ENCODE data around the gene PDLIM1. TPM values are rescaled to one million over a fixed set of nuclear protein-coding genes. Genes with fewer than 3 reads are reported as not detected.

PDLIM1 gene
- total RNA-seq, 2 donors from 2014 or later, result 93.9 to 158 TPM

- Histone ChIP-seq H3K4me3 (ENCODE audit: low read length) (peak overlapping the region; percentile 27), H3K4me1 (ENCODE audit: control insufficient read depth, insufficient read depth, low read length) (peaks cover 36% of the 10 kb centered on the region), H3K9ac (ENCODE audit: extremely low read depth, low read length, poor library complexity, severe bottlenecking) (no peak overlapping the region), H3K36me3 (ENCODE audit: control insufficient read depth, insufficient read depth, low read length) (no peaks in the 10 kb centered on the region), H3K27me3 (ENCODE audit: control insufficient read depth, insufficient read depth, low read length, poor library complexity, severe bottlenecking) (no peaks in the 10 kb centered on the region), H3K9me3 (ENCODE audit: control insufficient read depth, low read length) (no peaks in the 10 kb centered on the region), H3K27ac (ENCODE audit: low read depth, low read length) (no peak overlapping the region)
- TF ChIP-seq CTCF (conservative IDR thresholded peaks at IDR 0.05), result no peak
- WGBS, 2 experiments (ENCODE audit: insufficient coverage in 1 of 2, insufficient read length in 1 of 2), result 71% methylated on average over 1 of the region's 1 CpG; no CpG with 5 or more reads in 1 of the 2 experiments
- peak; percentile 81 for DNase-seq
- peaks cover 72% of the 10 kb centered on the region for H3K4me1 Mint-ChIP-seq
- no peaks in the 10 kb centered on the region for H3K36me3 Mint-ChIP-seq (ENCODE audit: low read depth)
- no peaks in the 10 kb centered on the region for H3K9me3 Mint-ChIP-seq
- H3K27ac Mint-ChIP-seq, result peak overlapping the region; percentile 73
- H3K27me3 Mint-ChIP-seq (ENCODE audit: insufficient read depth), result peaks cover 3% of the 10 kb centered on the region
- no peak overlapping the region for H3K4me3 Mint-ChIP-seq
Measured at GRCh38 chr10:95312986-95313495, 22.2 kb upstream of the PDLIM1 start.

GRCh38 chr10:95312257-95312656 is 21.5 kb upstream of the PDLIM1 start:
- H3K4me1 Mint-ChIP-seq, result peaks cover 76% of the 10 kb centered on the region
- no peak for TF ChIP-seq CTCF (conservative IDR thresholded peaks at IDR 0.05)

GRCh38 chr10:95309958-95310357 is 19.2 kb upstream of the PDLIM1 start:
- WGBS, 2 experiments (ENCODE audit: insufficient coverage in 1 of 2, insufficient read length in 1 of 2), result 87 to 100% methylated on average over 1 of the region's 1 CpG

More at GRCh38 chr10:95312257-95312656, 21.5 kb upstream of the PDLIM1 start:
- Mint-ChIP-seq H3K36me3 (ENCODE audit: low read depth) (no peaks in the 10 kb centered on the region), H3K27me3 (ENCODE audit: insufficient read depth) (peaks cover 3% of the 10 kb centered on the region), H3K4me3 (no peak overlapping the region), H3K27ac (no peak overlapping the region), H3K9me3 (no peaks in the 10 kb centered on the region)
- Histone ChIP-seq H3K27me3 (ENCODE audit: control insufficient read depth, insufficient read depth, low read length, poor library complexity, severe bottlenecking) (no peaks in the 10 kb centered on the region), H3K27ac (ENCODE audit: low read depth, low read length) (no peak overlapping the region), H3K9me3 (ENCODE audit: control insufficient read depth, low read length) (no peaks in the 10 kb centered on the region), H3K4me1 (ENCODE audit: control insufficient read depth, insufficient read depth, low read length) (peaks cover 37% of the 10 kb centered on the region), H3K4me3 (ENCODE audit: low read length) (peak overlapping the region; percentile 27), H3K9ac (ENCODE audit: extremely low read depth, low read length, poor library complexity, severe bottlenecking) (no peak overlapping the region), H3K36me3 (ENCODE audit: control insufficient read depth, insufficient read depth, low read length) (no peaks in the 10 kb centered on the region)
- 93 to 97% methylated on average over 4 to 6 of the region's 6 CpGs for WGBS, 2 experiments (ENCODE audit: insufficient coverage in 1 of 2, insufficient read length in 1 of 2)
- no peak for DNase-seq

More at GRCh38 chr10:95309958-95310357, 19.2 kb upstream of the PDLIM1 start:
- H3K4me3 ChIP-seq (ENCODE audit: low read length), result peak overlapping the region; percentile 32
- no peaks in the 10 kb centered on the region for H3K9me3 ChIP-seq (ENCODE audit: control insufficient read depth, low read length)
- no peak overlapping the region for H3K27ac ChIP-seq (ENCODE audit: low read depth, low read length)
- Mint-ChIP-seq H3K27me3 (ENCODE audit: insufficient read depth) (peaks cover 3% of the 10 kb centered on the region), H3K27ac (peak overlapping the region; percentile 14), H3K36me3 (ENCODE audit: low read depth) (no peaks in the 10 kb centered on the region), H3K4me1 (peaks cover 81% of the 10 kb centered on the region), H3K9me3 (no peaks in the 10 kb centered on the region), H3K4me3 (no peak overlapping the region)
- H3K36me3 ChIP-seq (ENCODE audit: control insufficient read depth, insufficient read depth, low read length), result no peaks in the 10 kb centered on the region
- no peak for DNase-seq
- H3K27me3 ChIP-seq (ENCODE audit: control insufficient read depth, insufficient read depth, low read length, poor library complexity, severe bottlenecking), result no peaks in the 10 kb centered on the region
- H3K4me1 ChIP-seq (ENCODE audit: control insufficient read depth, insufficient read depth, low read length), result peaks cover 39% of the 10 kb centered on the region
- TF ChIP-seq CTCF (conservative IDR thresholded peaks at IDR 0.05), result no peak
- no peak overlapping the region for H3K9ac ChIP-seq (ENCODE audit: extremely low read depth, low read length, poor library complexity, severe bottlenecking)
